OCI-M2 (cell line): ENCODE measurements around the gene MACROD2.

Experiments
- DNase-seq: peaks from one replicate; lab custom pipeline; 2025; ENCODE audit not compliant: unreplicated experiment; lab: John Stamatoyannopoulos, UW

The MACROD2 gene

DNA sequence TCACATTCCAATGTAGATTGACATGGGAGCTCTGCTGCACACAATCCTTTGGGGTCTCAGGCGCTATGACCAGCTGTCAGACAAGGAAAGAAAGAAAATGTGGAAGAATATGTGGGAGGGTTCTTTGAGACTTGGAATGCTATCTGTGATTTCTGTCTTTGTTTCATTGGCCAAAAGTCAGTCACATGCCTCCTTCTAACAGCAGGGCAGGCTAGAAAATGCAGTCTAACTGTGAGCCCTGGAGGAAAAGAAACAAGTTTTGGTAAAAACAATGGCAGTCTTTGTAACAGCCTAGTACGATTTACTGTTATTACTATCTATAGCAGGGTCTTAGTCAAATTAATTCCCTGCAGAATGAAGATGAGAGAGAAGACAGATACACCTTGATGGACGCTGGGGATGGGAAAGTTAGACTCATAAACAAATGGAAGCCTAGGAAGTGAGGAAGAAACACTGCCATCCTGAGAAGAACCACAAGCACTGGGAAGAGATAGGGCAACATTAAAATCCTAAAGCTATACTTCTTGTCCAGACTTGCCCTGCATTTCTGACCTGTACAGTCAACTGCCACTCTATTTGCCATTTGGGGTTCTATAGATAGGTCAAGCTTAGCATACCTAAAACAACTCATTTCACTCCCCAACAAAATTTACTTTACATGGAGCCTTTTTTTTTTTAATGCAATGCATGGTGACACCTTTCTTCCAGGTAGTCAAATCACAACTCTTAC lies 1744.9 kb downstream of the MACROD2 start:
- DNase-seq: no peak

DNA sequence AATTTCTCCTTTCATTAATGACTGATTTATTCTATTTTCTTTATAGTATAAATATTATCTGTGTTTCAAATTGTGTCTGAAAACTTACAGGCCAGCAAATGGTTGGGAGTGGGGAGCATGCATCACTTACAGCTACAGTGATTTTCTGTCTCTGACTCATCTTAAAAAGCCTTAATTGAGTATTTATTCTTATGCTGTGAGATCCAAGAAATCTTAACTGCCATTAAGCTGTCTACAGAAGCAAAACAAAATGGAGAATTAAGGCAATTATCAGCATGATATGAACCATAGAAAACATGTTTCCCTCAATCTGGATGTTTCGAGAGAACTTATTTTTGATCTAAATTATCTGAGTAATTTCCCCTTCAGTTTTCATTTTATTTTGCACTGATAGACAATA lies 1746.8 kb downstream of the MACROD2 start:
- no peak for DNase-seq

DNA sequence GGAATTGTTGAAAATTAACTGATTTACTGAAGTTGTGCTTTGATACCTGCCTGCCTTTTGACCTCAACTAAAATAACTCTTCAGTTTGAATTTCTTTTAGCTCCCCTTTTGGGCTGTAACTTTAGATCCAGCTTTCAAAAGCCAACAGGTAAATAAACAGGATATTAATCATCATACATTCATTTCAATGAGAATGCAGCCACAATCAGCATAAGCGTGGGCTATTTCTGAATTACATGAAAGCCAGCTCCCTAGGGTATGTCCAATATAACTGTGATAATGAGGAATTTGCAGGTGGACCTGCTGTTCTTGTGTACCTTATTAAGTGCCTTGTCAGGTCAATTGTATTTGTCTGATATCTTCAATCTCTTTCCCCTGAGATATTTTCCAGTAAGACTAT lies 1747.3 kb downstream of the MACROD2 start:
- DNase-seq: no peak

DNA sequence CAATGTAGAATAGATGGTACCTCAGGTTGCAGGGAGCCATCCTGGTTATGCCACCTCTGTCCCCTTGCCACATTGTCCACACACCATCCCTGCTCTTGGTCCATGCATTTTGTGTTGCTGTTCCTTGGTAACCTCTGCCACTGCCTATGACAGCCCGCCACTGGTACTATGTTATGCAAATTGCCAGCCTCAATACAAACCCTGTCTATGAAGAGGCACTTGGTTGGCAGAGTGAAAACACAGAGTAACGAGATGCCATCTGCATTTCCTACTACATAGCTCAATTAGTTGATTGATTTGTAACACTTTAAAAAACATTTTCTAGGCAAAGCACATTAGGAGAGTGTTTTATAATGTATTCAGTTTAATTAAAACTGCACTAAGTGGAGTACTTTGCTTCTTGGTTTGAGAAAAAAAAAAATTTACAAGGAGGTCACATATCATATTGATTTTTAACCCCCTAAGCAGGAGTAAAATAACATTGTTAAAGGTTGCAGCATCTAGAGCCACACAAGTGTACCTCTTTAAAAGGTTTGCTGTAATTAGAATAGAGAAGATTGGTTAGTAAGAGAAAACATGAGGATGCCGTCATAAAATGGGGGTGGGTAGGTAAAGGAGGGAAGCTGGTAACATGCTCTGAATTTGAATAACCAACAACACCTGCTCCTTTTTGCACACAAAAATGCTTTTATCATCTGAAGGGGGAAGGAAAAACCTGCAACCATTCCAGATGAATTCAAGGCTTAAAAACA lies 1760.9 kb downstream of the MACROD2 start:
- DNase-seq: no peak

DNA sequence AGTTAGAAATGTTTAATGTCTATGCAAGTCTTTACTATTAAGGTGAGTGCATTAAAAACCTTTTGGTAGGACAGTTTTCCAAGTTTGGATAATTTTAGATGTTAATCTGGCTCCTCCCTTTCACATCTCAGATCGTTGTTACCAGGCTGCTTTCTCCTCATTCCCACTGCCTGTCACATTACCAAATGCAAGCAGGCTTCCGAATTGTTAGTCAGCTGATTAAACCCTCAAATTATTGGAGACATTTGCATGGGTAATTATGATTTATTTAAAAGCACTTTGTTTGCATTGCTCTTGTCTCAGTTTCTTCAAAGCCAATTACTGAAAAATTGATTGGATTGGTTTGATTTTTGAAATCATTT lies 1761.4 kb downstream of the MACROD2 start:
- DNase-seq: no peak

DNA sequence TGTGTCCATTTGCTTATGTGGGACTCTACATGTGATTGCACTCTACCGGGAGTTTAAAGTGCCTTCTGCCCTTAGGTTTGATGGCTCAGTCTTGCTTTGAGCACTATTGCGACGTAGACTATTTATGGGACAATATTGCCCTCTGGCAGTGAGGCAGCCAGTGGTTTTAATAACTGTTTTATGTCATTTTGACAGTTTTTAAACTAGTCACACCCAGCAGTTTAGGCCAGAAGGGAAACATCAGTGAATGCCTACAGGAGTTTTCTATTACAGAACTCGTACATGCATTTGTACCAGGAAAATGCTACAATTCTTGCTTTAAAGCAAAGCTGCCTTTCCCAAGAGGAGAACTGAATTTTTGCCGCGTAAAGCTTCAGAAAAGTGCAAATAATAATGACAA lies 1764.3 kb downstream of the MACROD2 start:
- DNase-seq: no peak

DNA sequence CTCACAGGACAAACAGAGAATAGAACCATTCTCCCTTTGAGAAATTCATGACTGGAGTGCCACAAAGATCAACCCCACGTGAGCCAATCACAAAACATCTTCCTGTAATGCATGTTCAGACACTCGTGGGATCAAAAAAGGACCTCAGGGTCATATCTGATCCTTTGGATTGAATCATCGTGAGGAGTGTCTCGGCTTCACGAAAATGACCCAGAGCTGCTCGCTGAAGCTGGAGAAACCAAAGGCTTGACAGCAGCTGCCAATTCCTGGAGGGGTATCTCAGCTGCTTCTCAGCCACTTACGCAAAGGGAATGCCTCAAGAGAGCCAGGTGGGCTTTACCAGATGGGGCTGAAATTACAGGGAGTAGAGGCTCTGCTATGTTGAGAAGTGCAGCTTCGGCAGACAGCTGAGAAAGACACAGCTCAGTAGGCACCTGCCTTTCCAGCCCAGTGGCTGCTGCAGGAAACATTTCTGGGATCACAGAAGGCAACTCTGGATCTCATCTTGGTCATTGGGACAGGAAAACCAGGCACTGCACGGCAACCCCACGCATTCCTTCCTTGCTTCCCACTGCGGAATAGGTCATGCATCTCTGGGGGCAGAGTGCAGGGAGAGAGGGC lies 1764.8 kb downstream of the MACROD2 start:
- DNase-seq: no peak

DNA sequence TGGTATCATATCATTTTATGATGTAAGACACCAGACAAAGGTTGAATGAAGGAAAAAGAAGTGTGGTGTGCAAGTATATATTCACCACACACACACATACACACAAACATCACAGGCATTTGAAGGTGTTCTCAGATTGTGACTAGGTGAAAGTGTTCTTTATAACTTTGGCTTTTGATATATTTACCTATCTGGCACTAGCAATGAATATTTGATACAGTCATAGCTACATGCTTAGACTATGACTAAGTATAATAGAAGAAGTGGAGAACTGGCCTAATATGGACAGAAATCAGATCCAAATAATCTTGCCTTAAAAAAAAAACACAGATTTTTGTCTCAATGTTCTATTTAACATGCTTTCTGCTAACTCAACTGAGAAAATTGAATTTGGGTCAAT lies 1768.0 kb downstream of the MACROD2 start:
- DNase-seq: no peak

DNA sequence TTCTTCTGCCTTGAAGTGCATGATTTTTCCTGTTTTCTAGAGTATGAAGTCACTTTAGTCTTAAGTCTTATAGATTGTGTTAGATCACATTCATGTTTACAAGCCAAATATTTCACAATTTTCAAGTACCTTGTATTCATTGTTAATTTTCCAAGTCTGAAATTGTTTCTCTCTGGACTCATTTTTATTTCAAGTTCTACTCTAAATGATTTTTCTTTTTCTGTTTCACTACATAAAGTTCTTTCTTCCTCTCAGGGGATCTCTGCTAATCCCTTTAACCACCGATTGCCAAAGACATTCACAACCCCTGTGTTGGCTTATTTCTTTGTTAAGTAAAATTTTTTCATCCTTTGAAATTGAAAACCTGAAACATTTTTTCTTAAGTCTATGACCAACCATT lies 1772.3 kb downstream of the MACROD2 start:
- DNase-seq: no peak

DNA sequence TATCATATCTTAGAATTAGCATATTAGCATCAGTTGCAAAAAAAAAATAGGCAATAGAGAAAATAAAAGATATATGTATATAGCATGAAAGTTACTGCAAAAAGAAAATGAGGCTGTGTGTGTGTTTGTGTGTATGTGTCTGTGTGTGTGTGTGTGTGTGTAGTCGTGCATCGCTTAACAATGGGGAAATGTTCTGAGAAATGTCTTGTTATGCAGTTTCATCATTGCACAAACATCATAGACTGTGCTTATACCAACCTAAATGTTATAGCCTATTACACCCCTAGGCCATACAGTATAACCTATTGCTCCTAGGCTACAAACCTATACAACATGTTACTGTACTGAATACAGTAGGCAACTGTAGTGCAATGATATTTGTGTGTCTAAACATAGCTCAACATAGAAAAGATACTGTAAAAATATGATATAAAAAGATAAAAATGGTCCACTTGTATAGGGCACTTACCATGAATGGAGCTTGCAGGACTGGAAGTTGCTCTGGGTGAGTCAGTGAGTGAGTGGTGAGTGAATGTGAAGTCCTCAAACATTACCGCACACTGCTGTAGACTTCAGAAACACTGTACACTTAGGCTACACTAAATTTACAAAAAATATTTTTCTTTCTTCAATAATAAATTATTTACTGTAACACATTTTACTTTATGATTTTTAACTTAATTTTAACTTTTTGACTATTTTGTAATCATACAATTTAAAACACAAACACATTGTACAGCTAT lies 1772.9 kb downstream of the MACROD2 start:
- no peak for DNase-seq

DNA sequence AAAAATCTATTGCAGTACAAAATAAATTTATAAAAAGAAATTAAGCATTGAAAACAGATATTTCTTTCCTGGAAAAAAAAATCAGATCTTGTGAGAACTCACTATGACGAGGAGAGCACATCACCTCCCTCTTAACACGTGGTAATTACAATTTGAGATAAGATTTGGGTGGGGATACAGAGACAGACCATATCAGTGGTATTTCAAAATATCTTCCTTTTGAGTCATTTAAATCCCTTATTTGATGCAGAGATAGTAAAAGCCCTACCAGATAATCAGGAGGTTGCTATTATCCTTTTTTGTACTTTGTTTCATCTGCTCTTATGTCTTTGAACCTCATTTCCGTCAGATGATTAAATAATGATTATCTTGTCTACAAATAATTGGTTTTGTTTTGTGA lies 1777.5 kb downstream of the MACROD2 start:
- DNase-seq: no peak

DNA sequence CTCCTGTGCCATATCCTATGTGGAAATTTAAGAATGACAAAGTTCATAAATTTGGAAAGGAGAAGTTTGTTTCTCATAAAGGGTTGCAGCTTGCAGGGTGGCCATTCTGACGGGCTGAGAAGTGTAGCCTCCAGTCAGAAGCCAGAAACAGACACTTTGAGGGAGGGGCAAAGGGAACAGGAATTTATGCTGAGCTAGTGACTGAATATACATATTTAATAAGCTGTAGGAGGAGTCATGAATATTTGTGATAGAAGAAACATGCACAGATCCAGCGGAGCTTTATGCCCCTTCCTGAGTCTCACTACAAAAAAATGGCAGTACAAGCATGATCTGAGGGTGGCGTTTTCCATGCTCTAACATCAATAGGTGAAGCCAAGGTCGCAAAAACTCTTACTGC lies 1779.6 kb downstream of the MACROD2 start:
- no peak for DNase-seq

DNA sequence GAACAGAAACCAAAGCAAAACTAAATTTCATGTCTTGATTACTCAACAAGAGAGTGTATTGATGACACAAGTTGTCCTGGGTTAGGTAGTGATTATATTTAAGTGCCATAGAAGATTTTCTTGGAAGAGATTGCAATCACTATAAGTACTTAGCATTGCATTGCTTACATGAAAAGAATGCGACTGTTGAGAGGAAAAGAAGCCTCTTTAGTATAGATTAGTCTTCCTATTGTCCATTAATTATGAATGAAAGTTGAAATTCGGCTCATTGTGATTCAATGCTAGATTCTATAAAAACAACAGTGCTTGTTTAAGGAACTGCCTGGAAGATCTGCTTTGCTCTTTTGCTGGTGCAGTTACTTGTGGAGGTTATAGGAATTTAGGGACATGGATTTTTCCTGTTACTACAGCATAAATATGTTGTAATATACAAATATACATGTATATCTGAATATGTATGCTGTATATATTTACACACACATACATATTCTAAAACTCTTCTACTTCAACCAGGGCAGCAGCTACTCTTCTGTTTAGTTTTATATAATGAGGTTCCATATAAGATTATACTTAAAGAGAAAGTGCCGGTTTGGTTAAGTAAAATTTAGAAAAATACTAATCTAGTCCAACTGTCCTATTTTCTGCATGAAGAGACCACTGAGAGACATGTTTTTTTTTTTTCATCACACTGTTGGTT lies 1781.6 kb downstream of the MACROD2 start:
- DNase-seq: no peak

DNA sequence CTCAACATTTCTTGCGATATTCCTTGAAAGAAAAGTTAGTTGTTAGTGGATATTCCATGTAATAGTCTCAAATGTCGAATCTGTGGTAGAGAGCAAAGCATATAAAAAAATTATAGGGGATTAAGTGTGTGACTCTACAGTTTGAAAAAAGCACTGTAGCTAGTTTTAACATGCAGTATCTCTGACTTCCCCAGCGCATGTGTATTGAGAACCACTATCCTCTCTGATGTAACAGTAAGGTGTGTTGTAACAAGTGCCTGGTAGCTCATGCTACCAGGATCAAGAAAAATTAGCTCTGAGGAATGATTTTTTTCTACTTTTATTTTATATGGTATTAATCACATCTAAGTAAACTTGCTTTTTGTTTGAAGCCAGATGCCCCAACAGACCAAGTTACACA lies 1788.7 kb downstream of the MACROD2 start:
- DNase-seq: no peak

DNA sequence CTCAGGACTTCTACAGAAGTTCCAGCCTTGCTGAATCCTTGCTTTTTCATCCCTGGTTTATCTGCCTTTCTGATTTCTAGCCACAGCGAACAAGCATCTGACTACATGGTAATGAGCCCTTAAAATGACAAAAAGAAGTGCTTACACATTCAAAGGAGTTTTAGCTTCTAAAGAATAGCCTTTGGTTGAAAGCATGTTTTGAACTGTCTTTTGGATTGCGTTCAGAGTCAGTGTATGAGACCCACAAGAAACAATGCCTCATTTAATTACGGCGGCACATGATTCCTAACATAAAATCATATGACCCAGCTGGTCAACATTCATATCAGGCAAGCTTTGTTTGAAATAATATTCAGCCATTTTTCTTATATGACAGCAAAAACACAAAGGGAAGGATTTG lies 1793.8 kb downstream of the MACROD2 start:
- no peak for DNase-seq

DNA sequence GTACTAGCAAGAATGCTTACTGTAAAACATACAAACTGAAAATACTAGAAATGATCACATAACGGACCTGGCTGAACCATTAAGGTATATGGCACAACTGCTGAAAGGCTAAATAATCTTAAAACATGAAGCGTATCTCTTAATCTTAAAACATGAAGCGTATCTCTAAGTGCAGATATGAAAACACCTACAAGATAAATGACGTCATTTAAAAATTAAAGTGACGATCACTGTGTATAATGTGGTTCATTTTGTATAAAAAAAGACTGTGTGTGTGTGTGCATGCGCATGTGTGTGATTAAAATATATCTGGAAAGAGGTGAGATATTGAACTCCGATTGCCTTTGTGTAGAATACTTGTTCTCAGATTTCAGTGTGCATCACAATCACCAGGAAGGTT lies 1797.5 kb downstream of the MACROD2 start:
- DNase-seq: no peak

DNA sequence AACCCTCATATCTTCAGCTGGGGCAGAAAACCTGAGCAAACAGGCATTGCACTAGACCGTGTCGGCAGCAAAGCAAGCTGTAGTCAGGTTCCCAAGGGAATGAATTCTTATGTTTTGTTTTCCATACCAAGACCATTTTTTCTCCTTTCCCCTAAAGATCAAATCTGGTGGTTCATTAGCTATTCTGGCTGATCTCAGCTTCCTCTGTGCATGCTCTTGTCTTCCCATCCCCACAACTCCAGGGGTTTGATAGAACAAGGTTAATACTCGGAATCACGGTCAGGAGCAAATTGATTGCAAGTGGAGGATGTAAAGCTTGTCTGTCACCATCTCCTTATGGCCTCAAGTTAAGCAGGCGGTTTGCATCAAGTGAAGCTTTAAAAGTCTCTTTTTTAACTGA lies 1799.1 kb downstream of the MACROD2 start:
- DNase-seq: no peak

DNA sequence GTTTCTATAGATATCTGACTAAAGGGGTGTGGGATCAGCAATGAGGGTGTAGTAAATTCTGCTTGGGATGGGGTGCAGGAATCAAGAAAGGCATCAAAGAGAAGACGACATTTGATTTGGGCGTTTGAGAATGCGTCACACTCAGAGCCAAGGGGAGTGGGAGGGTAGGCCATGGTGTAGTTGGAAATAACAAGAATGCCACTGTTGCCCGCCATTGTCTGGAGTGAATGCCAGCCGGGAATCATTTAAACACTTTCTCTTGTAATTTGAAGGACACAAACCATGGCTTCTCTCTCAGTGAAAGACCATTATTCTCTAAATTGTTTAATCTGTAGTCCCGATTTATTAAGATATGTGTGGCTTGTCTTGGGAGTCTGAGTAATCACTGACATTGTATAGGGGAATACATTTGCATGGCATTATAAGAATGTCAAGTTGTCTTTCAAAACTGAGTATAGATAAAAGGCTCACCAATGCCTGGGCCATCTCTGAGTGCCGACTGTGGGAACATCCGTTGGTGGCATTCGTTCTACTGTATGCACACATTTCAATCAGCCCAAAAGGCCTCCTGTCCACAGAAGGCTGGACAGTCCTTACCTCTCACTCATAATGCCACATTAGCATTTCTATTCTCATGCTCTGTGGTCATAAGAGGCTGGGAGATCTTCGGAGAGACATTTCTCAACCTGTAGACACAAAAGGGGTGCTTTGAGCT lies 1800.1 kb downstream of the MACROD2 start:
- no peak for DNase-seq

DNA sequence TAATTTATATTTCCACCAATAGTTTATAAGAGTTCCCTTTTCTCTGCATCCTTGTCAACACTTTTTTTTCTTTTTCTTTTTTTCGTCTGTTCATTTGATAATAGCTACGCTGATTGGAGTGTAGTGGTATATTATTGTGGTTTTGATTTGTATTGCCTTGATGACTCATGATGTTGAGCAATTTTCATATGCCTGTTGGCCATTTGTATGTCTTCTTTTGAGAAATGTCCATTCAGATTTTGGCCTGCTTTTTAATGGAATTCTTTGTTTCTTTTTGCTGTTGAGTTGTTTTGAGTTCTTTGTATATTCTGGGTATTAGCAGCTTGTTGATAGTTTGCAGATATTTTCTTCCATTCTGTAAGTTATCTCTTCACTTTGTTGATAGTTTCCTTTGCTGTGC lies 1804.6 kb downstream of the MACROD2 start:
- no peak for DNase-seq

DNA sequence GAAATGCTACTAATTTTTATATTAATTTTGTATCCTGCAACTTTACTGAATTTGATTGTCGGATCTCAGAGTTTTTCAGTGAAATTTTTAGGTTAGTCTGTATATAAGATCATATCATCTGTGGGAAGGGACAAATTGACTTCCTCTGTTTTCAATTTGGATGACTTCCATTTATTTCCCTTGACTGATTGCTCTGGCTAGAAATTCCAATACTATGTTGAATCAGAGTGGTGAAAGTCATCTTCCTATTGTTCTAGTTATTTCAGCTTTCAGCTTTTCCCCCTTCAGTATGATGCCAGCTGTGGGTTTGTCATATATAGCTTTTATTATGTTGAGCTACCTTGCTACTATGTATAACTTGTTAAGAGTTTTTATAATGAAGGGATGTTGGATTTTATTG lies 1806.7 kb downstream of the MACROD2 start:
- no peak for DNase-seq
